Left ventricle myocardium inferior (tissue), 1 donor: ENCODE data around the gene PNPLA3. TPM values are rescaled to one million over a fixed set of nuclear protein-coding genes. Genes with fewer than 3 reads are reported as not detected.

Source experiments
- DNase-seq: peaks from one replicate; pipeline ENCODE4 v3.0.0-alpha.2; 2020
- H3K27ac ChIP-seq: fragments of 200-600 bp; replicated peaks from 2 replicates; pipeline ENCODE4 v1.8.0; 2021
- H3K27me3 ChIP-seq: fragments of 200-600 bp; 2 replicates; pipeline ENCODE4 v1.8.0; 2021; ENCODE audit warnings: low read depth
- H3K36me3 ChIP-seq: fragments of 200-600 bp; 2 replicates; pipeline ENCODE4 v1.8.0; 2021
- H3K4me1 ChIP-seq: fragments of 200-600 bp; 2 replicates; pipeline ENCODE4 v1.8.0; 2021
- H3K4me3 ChIP-seq: fragments of 200-600 bp; 2 replicates; pipeline ENCODE4 v1.8.0; 2021; ENCODE audit warnings: mild to moderate bottlenecking, moderate library complexity
- H3K9me3 ChIP-seq: fragments of 200-600 bp; replicated peaks from 2 replicates; pipeline ENCODE4 v1.8.0; 2021
- intact Hi-C: fragments of 100-400 bp; cut with micrococcal nuclease; formaldehyde crosslinking; loops from one replicate; pipeline ENCODE4 v1.11.0; 2022
- total RNA-seq: library from RNA; stranded (reverse); fragmentation: NEBNext Ultra II Directional; extraction: Animal tissue kit (Norgen Biotek cat#: 25700); gene quantifications from one replicate; pipeline ENCODE4 v1.2.1, GENCODE V29; 2021
- TF ChIP-seq, protein P1 (sequence below): fragments of 200-600 bp; IDR thresholded peaks from 2 replicates; pipeline ENCODE4 v1.8.0; 2021; ENCODE audit warnings: antibody characterized with exemption, mild to moderate bottlenecking, borderline replicate concordance
- donor health status: DM: no; HTN: yes; CAD: no; lungs with severe emphysema.

Gene PNPLA3
- total RNA-seq, 1 donor from 2014 or later: not detected

DNA sequence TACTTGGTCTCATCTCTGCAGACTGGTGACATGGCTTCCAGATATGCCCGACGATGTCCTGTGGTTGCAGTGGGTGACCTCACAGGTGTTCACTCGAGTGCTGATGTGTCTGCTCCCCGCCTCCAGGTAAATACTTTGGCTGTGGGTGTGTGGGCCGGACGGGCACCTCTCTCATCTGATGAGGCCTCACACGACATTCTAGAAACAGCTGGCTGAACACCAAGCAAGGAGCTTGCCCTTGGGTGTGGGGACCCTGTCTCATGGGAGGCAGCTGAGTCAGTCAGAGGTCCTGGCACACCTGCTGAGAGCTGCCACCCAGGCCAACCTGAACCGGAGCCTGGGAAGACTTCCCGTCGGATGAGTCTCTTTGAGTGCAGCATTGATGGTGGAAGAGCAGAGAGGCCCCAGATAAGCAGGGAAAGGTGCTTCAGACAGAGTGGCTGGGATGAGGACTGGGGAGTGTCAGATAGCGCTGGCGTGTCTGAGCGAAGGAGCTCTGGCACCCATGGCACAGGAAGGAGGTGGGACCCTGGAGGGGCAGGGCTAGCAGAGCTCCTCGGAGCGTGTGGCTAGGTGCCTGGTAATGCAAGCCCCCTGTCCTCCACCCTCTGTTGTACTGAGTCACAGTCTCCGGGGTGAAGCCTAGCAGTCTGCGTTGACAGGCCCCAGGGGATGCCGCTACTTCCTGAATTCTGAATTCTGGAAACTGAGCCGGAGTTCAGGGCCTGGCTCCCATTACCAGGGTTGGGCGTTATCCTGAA, 21.2 kb downstream of the PNPLA3 start:
- intact Hi-C loops: loop anchor here (10.0 kb wide), 1 partner anchor 60 kb away; no protein-coding TSS in a partner anchor
- Histone ChIP-seq H3K4me3 (no peak overlapping the region), H3K36me3 (no peaks in the 10 kb centered on the region), H3K9me3 (peaks cover 10% of the 10 kb centered on the region), H3K27ac (no peak overlapping the region), H3K4me1 (no peaks in the 10 kb centered on the region), H3K27me3 (peaks cover 36% of the 10 kb centered on the region)
- TF ChIP-seq, protein P1, sequence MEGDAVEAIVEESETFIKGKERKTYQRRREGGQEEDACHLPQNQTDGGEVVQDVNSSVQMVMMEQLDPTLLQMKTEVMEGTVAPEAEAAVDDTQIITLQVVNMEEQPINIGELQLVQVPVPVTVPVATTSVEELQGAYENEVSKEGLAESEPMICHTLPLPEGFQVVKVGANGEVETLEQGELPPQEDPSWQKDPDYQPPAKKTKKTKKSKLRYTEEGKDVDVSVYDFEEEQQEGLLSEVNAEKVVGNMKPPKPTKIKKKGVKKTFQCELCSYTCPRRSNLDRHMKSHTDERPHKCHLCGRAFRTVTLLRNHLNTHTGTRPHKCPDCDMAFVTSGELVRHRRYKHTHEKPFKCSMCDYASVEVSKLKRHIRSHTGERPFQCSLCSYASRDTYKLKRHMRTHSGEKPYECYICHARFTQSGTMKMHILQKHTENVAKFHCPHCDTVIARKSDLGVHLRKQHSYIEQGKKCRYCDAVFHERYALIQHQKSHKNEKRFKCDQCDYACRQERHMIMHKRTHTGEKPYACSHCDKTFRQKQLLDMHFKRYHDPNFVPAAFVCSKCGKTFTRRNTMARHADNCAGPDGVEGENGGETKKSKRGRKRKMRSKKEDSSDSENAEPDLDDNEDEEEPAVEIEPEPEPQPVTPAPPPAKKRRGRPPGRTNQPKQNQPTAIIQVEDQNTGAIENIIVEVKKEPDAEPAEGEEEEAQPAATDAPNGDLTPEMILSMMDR: no peak
- DNase-seq: no peak

DNA sequence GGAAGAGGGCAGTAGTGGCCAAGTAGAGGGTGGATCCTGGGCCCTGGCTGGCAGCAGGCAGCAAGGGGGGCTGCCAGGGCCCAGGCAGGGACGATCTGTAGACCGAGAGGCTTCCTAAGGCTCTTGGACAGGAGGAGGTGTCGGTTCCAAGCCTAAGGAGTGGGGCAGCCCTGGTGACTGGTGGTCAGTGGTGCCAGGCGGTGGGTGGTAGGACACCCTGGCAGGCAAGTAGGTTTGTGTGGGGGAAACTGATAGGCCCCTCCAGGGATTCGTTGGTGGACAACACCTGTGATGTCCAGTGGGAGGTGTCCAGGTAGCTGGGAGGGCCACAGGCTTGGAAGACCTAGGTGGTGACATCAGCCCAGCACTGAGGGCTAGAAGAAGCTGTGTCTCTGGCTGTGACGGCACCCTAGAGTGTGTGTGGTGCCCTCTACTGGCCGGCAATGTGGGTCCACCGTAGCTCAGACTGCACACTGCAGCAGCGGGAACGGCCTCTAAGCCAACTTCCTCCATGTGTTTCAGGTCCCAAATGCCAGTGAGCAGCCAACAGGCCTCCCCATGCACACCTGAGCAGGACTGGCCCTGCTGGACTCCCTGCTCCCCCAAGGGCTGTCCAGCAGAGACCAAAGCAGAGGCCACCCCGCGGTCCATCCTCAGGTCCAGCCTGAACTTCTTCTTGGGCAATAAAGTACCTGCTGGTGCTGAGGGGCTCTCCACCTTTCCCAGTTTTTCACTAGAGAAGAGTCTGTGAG, 22.2 kb downstream of the PNPLA3 start:
- TF ChIP-seq, protein P1: peak; percentile 66
- peaks cover 10% of the 10 kb centered on the region for H3K9me3 ChIP-seq
- H3K27me3 ChIP-seq: peaks cover 31% of the 10 kb centered on the region
- no peaks in the 10 kb centered on the region for H3K36me3 ChIP-seq
- H3K4me1 ChIP-seq: no peaks in the 10 kb centered on the region
- no peak overlapping the region for H3K27ac ChIP-seq
- no peak overlapping the region for H3K4me3 ChIP-seq
- intact Hi-C loops: loop anchor here (10.0 kb wide), 1 partner anchor 61 kb away; no protein-coding TSS in a partner anchor
- DNase-seq: peak; percentile 30

DNA sequence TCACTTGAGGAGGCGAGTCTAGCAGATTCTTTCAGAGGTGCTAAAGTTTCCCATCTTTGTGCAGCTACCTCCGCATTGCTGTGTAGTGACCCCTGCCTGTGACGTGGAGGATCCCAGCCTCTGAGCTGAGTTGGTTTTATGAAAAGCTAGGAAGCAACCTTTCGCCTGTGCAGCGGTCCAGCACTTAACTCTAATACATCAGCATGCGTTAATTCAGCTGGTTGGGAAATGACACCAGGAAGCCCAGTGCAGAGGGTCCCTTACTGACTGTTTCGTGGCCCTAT, 22.7 kb downstream of the PNPLA3 start:
- intact Hi-C loops: loop anchor here (10.0 kb wide), 1 partner anchor 62 kb away; no protein-coding TSS in a partner anchor
- TF ChIP-seq, protein P1: no peak
- DNase-seq: no peak

GRCh38 chr22:43948836-43949406, 25.3 kb downstream of the PNPLA3 start:
- Histone ChIP-seq H3K9me3 (no peaks in the 10 kb centered on the region), H3K4me1 (no peaks in the 10 kb centered on the region), H3K27ac (no peak overlapping the region), H3K27me3 (peaks cover 38% of the 10 kb centered on the region), H3K36me3 (no peaks in the 10 kb centered on the region), H3K4me3 (no peak overlapping the region)
- intact Hi-C loops: loop anchor here (10.0 kb wide), 1 partner anchor 64 kb away; no protein-coding TSS in a partner anchor
- TF ChIP-seq, protein P1: no peak
- DNase-seq: no peak

More for the DNA sequence above, 22.7 kb downstream of the PNPLA3 start:
- H3K4me3 ChIP-seq: no peak overlapping the region
- H3K27ac ChIP-seq: no peak overlapping the region
- no peaks in the 10 kb centered on the region for H3K36me3 ChIP-seq
- peaks cover 32% of the 10 kb centered on the region for H3K27me3 ChIP-seq
- no peaks in the 10 kb centered on the region for H3K4me1 ChIP-seq
- H3K9me3 ChIP-seq: peaks cover 10% of the 10 kb centered on the region

DNA sequence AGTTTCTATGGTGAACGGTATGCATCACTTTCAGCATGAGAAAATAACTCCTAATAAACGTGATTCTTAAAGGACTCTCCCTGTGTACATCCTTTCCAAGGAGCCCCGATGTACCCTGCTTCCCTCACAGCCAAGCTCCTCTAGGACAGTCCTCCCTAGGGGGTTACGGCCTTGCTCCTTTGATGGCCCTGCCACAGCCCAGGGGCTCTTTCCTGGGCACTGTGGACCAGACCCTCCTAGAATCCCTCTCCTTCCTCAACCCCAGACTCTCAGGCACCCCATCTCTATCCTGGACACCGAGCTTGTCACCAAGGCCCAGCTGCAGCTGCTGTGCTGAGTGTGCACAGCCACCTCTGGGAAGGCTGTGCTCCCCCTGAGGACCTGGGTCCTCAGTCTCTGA, 27.8 kb downstream of the PNPLA3 start:
- peaks cover 21% of the 10 kb centered on the region for H3K27me3 ChIP-seq
- intact Hi-C loops: no loop called here
- DNase-seq: no peak
- H3K4me1 ChIP-seq: peaks cover 23% of the 10 kb centered on the region
- TF ChIP-seq, protein P1: no peak
- no peaks in the 10 kb centered on the region for H3K9me3 ChIP-seq
- H3K36me3 ChIP-seq: no peaks in the 10 kb centered on the region
- no peak overlapping the region for H3K27ac ChIP-seq
- H3K4me3 ChIP-seq: no peak overlapping the region
